Mesothelial cell of epicardium (in vitro differentiated cells): ENCODE data around the gene ARMC2. TPM values are rescaled to one million over a fixed set of nuclear protein-coding genes. Genes with fewer than 3 reads are reported as not detected.

Experiments
- DNase-seq, 2 experiments: peaks; one replicate each; pipeline ENCODE4 v3.0.0; 2021; ENCODE audit warnings: low spot score in 2 of 2; ENCODE audit not compliant: unreplicated experiment in 2 of 2
- H3K27ac Mint-ChIP-seq: 2 replicates; pipeline ENCODE4 v1.8.0; 2021; ENCODE audit warnings: mixed read lengths
- H3K27me3 Mint-ChIP-seq: 2 replicates; pipeline ENCODE4 v1.8.0; 2021; ENCODE audit warnings: low read depth, mixed read lengths
- H3K36me3 Mint-ChIP-seq: 2 replicates; pipeline ENCODE4 v1.8.0; 2021; ENCODE audit warnings: mixed read lengths
- H3K4me1 Mint-ChIP-seq: 2 replicates; pipeline ENCODE4 v1.8.0; 2021; ENCODE audit warnings: mixed read lengths
- H3K4me3 Mint-ChIP-seq: 2 replicates; pipeline ENCODE4 v1.8.0; 2021; ENCODE audit warnings: mild to moderate bottlenecking, moderate library complexity, mixed read lengths
- H3K9me3 Mint-ChIP-seq: 2 replicates; pipeline ENCODE4 v1.8.0; 2021; ENCODE audit warnings: mixed read lengths
- total RNA-seq: library from RNA; stranded (reverse); gene quantifications from 3 replicates; pipeline ENCODE4 v1.2.1, GENCODE V29; 2021
- TF ChIP-seq, protein P1 (sequence below): fragments of 200-600 bp; sonication (generic); IDR thresholded peaks from one replicate; pipeline ENCODE4 v1.5.0; 2021; ENCODE audit warnings: antibody characterized with exemption; ENCODE audit not compliant: unreplicated experiment

The ARMC2 gene
- total RNA-seq, 1 donor from 2014 or later = 16.5 TPM

DNA sequence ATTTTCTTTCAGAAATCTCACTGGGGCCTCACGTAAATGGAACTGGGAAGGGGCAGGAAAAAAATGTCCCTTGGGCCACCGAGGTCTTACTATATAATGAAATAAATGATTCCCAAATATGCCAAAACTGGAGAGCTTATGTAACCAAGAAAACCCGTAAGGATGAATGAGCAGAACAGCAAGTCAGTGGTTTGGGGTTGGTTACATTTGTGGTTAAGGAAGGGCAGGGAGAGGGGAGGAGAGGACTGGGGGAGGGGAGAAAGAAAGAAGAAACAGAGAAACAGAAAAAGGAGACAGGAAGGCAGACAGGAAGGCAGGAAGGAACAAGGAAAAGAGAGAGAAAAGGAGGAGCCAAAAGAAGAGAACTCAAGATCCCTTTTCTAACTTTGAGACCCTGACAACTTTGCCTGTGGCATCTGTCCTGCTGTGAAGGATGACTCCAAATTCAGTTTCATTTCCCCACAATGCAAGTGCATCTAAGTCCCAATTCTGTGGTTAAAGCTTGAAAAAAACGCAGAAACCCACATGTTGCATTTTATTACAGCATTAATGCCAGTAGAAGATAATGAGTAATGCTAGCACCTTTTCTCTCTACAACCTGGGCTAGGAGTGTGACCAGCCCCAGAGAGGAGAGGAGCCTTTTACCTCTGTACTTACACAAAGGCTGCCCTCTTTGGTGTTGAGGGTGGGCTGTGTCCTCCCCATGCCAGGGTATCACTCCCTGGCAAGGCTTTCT is 10.8 kb upstream of the ARMC2 start:
- DNase-seq = no peak
- Mint-ChIP-seq H3K4me1 (peaks cover 11% of the 10 kb centered on the region), H3K27me3 (peaks cover 13% of the 10 kb centered on the region), H3K27ac (no peak overlapping the region), H3K9me3 (no peaks in the 10 kb centered on the region), H3K4me3 (no peak overlapping the region), H3K36me3 (no peaks in the 10 kb centered on the region)
- TF ChIP-seq, protein P1, sequence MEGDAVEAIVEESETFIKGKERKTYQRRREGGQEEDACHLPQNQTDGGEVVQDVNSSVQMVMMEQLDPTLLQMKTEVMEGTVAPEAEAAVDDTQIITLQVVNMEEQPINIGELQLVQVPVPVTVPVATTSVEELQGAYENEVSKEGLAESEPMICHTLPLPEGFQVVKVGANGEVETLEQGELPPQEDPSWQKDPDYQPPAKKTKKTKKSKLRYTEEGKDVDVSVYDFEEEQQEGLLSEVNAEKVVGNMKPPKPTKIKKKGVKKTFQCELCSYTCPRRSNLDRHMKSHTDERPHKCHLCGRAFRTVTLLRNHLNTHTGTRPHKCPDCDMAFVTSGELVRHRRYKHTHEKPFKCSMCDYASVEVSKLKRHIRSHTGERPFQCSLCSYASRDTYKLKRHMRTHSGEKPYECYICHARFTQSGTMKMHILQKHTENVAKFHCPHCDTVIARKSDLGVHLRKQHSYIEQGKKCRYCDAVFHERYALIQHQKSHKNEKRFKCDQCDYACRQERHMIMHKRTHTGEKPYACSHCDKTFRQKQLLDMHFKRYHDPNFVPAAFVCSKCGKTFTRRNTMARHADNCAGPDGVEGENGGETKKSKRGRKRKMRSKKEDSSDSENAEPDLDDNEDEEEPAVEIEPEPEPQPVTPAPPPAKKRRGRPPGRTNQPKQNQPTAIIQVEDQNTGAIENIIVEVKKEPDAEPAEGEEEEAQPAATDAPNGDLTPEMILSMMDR = no peak

DNA sequence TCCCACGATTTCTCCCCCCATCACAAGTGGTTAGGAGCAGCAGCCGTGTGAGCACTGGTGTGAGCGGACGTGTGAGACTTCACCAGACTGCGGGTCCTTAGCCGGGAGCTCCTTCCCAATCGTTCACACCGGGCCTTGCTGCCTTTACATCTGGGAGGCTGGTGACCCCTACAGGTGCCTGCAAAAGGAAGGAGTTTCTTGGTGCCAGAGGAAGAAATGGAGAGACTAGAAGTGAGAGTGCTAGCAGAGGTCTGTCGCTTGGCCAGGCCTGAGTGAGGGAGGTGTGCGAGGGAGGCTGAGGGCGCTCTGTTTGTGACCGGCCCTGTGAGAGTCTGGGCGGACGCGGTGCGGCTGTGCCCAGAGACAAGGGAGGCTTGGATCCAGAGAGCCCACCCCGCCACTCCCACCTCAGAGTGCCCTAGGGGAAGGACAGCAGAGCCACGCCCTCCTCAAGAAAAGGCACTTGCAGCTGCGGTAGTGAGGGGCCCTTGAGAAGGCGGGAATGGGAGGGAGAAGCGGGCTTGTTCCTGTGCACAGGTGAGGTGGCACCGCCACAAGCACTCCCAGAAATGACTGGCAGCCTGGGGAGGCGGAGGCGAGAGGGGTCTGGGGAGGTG is 10.0 kb upstream of the ARMC2 start:
- Mint-ChIP-seq H3K9me3 (no peaks in the 10 kb centered on the region), H3K4me3 (peak overlapping the region; percentile 51), H3K27me3 (peaks cover 13% of the 10 kb centered on the region), H3K36me3 (no peaks in the 10 kb centered on the region), H3K27ac (no peak overlapping the region), H3K4me1 (peaks cover 11% of the 10 kb centered on the region)
- TF ChIP-seq, protein P1 = no peak
- peak in 1 of 2 experiments; percentile 50 for DNase-seq

DNA sequence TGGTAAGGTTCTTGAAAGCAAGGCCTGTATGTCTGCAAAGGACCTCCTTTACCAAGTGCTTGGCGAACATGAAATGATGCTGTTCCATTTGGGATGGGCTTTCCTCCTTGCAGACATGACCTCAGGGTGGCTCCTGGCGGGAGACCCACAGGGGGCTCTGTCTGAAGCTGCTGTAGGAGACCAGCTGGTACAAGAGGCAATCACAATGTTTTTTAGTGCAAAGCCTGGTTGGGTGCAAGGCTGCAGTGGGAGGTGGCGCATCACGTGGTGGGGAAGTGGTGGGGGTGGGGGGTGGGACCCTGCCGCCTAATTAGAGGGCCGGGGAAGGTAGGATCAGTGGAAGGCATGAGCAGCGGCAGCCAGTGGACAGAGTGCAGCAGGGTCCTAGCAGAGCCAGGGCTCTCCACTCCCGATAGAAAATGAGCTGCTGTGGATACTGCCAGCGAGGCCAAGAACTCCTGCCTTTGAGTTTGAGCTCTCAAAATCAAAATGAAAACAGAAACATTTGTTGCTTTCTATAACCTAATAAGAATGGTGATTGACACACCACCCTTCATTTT is 9.1 kb upstream of the ARMC2 start:
- H3K4me3 Mint-ChIP-seq = no peak overlapping the region
- no peaks in the 10 kb centered on the region for H3K9me3 Mint-ChIP-seq
- TF ChIP-seq, protein P1 = no peak
- no peaks in the 10 kb centered on the region for H3K36me3 Mint-ChIP-seq
- H3K27me3 Mint-ChIP-seq = peaks cover 13% of the 10 kb centered on the region
- no peak for DNase-seq
- H3K4me1 Mint-ChIP-seq = peaks cover 11% of the 10 kb centered on the region
- no peak overlapping the region for H3K27ac Mint-ChIP-seq

DNA sequence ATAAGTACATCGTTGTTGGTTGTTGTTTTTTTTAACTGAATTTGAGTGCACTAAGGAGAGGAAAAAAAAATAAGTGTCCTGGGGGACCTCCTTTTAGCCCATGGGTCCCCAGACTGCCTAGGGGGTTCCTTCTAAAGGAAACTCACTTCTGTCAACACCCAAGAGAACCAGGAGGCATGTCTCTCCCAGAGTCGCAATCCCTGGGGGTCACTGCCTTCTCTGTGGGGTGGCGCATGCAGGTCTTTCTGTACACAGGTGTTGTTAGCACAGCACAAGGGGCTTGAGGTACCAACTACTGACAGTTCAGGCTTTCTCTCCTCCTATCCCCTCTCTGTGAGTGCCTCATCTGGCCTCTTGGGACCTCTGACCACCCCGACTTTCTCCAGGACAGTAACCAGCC is 7.3 kb upstream of the ARMC2 start:
- Mint-ChIP-seq H3K4me3 (no peak overlapping the region), H3K27me3 (peaks cover 15% of the 10 kb centered on the region), H3K27ac (no peak overlapping the region), H3K9me3 (no peaks in the 10 kb centered on the region), H3K36me3 (no peaks in the 10 kb centered on the region), H3K4me1 (peaks cover 11% of the 10 kb centered on the region)
- no peak for DNase-seq
- TF ChIP-seq, protein P1 = no peak

DNA sequence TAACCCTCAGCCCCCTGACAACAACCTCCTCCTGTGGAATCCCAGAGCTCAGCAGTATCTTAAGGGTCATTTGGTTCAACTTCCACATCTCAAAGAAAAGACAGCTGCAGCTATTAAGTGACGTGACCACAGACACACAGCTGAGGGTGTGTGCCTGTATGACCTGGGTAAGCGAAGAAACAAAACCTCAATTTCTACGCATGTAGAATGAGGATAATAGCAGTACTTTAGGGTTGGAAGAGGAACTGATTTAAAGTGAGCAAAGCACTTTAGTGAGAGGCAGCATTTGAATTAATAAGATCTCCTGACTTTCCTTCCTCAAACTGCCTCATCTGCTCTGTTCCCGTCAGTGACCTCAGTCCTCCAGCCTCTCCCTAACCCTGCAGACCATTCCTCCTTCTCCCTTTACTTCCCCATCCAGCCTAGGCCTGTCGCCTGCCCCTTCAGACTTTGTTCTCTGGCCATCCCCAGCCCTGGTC is 6.8 kb upstream of the ARMC2 start:
- Mint-ChIP-seq H3K9me3 (no peaks in the 10 kb centered on the region), H3K4me1 (peaks cover 11% of the 10 kb centered on the region), H3K4me3 (no peak overlapping the region), H3K27me3 (peaks cover 15% of the 10 kb centered on the region), H3K36me3 (no peaks in the 10 kb centered on the region), H3K27ac (no peak overlapping the region)
- no peak for DNase-seq
- TF ChIP-seq, protein P1 = no peak
